OCI-LY7 (cell line): ENCODE results near the gene ZNF512. TPM values are rescaled to one million over a fixed set of nuclear protein-coding genes. Genes with fewer than 3 reads are reported as not detected.
"Not testable (repeated sequence)": the region's sequence is repeated elsewhere in the genome, so short reads cannot be mapped to it uniquely, and the experiment has no call there.

Source experiments
- BruUV-seq: library from RNA; stranded (reverse); fragments of 400-500 nt; replicated peaks from 2 replicates; lab custom pipeline; 2021; lab: Mats Ljungman, UMichigan
- CTCF ChIA-PET: fragments of 300-600 bp; sonication (Branson Sonifier 250); formaldehyde crosslinking; loops from one replicate; lab custom pipeline; 2022; ENCODE audit warnings: antibody characterized with exemption; ENCODE audit not compliant: unreplicated experiment; lab: Charles Lee
- POLR2A ChIA-PET: fragments of 300-600 bp; sonication (Branson Sonifier 250); formaldehyde crosslinking; loops from one replicate; lab custom pipeline; 2022; ENCODE audit warnings: antibody characterized with exemption; lab: Charles Lee
- DNase-seq: peaks from one replicate; pipeline ENCODE4 v3.0.0-alpha.2; 2015; ENCODE audit warnings: low spot score
- H2AFZ ChIP-seq: fragments of 200-600 bp; sonication (generic), shearing (Covaris generic); 2 replicates; pipeline ENCODE4 v1.6.1; 2014; ENCODE audit warnings: mild to moderate bottlenecking, antibody characterized with exemption, low read length, moderate library complexity
- H3K27ac ChIP-seq: fragments of 200-600 bp; sonication (generic); 2 replicates; pipeline ENCODE4 v1.5.1; 2014; ENCODE audit warnings: mixed run types, low read depth, mild to moderate bottlenecking, moderate library complexity, low read length, inconsistent platforms; ENCODE audit not compliant: poor library complexity, severe bottlenecking
- H3K36me3 ChIP-seq: fragments of 200-600 bp; sonication (generic); 2 replicates; pipeline ENCODE4 v1.6.1; 2014; ENCODE audit warnings: mild to moderate bottlenecking, antibody characterized with exemption, low read length, moderate library complexity, mixed read lengths; ENCODE audit not compliant: insufficient read depth
- H3K4me1 ChIP-seq: fragments of 200-600 bp; sonication (generic); 2 replicates; pipeline ENCODE4 v1.5.1; 2014; ENCODE audit warnings: mild to moderate bottlenecking, low read length; ENCODE audit not compliant: insufficient read depth, poor library complexity, severe bottlenecking
- H3K4me2 ChIP-seq: fragments of 200-600 bp; sonication (generic); 2 replicates; pipeline ENCODE4 v1.6.1; 2014; ENCODE audit warnings: mild to moderate bottlenecking, low read length
- H3K4me3 ChIP-seq: fragments of 200-600 bp; sonication (generic); 2 replicates; pipeline ENCODE4 v1.5.1; 2014; ENCODE audit warnings: mild to moderate bottlenecking, low read depth, low read length; ENCODE audit not compliant: poor library complexity, severe bottlenecking
- H3K79me2 ChIP-seq: fragments of 200-600 bp; sonication (generic); 2 replicates; pipeline ENCODE4 v1.6.1; 2016; ENCODE audit warnings: low read depth, mild to moderate bottlenecking, low read length, moderate library complexity, mixed read lengths; ENCODE audit not compliant: insufficient read depth
- H3K9me2 ChIP-seq: fragments of 200-600 bp; sonication (generic); 2 replicates; pipeline ENCODE4 v1.6.1; 2016; ENCODE audit warnings: mild to moderate bottlenecking, low read length, mixed read lengths; ENCODE audit not compliant: insufficient read depth
- H3K9me3 ChIP-seq: fragments of 200-600 bp; sonication (generic); 2 replicates; pipeline ENCODE4 v1.6.1; 2014; ENCODE audit warnings: mild to moderate bottlenecking, mixed run types, low read length, mixed read lengths
- H4K20me1 ChIP-seq: fragments of 200-600 bp; sonication (generic); 2 replicates; pipeline ENCODE4 v1.6.1; 2014; ENCODE audit warnings: mild to moderate bottlenecking, antibody characterized with exemption, low read length, moderate library complexity, mixed read lengths; ENCODE audit not compliant: insufficient read depth
- CTCF ChIP-seq: fragments of 200-600 bp; sonication (generic); conservative IDR thresholded peaks from 2 replicates; pipeline ENCODE4 v1.5.1; 2014; ENCODE audit warnings: mild to moderate bottlenecking, antibody characterized with exemption, low read length, moderate library complexity, mixed read lengths
- EZH2phosphoT487 ChIP-seq: fragments of 200-600 bp; sonication (generic); IDR thresholded peaks from 2 replicates; pipeline ENCODE4 v1.6.1; 2018; ENCODE audit warnings: low read depth, borderline replicate concordance, mild to moderate bottlenecking, mixed run types, antibody characterized with exemption, low read length, moderate library complexity, mixed read lengths
- intact Hi-C: fragments of 100-400 bp; cut with micrococcal nuclease; formaldehyde crosslinking; loops from one replicate; pipeline ENCODE4 v1.10.0; 2022; ENCODE audit not compliant: unreplicated experiment
- total RNA-seq, 2 experiments: library from RNA; depleted of rRNA in 1 of 2; stranded (reverse); fragments of >200 nt in 1 of 2; shearing (Covaris generic) in 1 of 2; gene quantifications; 2 replicates each; pipeline ENCODE4 v1.2.3, GENCODE V29; 2014 to 2022

ZNF512 gene
- total RNA-seq, 2 experiments from 2014 or later = 40.7 to 57.8 TPM

GRCh38 chr2:27588308-27588707, 5.5 kb downstream of the ZNF512 start:
- CTCF ChIA-PET = no interaction called here
- H3K36me3 ChIP-seq = peaks cover 62% of the 10 kb centered on the region
- intact Hi-C loops = no loop called here

GRCh38 chr2:27591745-27592144, 8.9 kb downstream of the ZNF512 start:
- peaks cover 82% of the 10 kb centered on the region for H3K79me2 ChIP-seq
- H3K9me2 ChIP-seq = no peaks in the 10 kb centered on the region
- peaks cover 3% of the 10 kb centered on the region; the same call in 1 of the 2 replicates for H4K20me1 ChIP-seq
- intact Hi-C loops = no loop called here
- H3K9me3 ChIP-seq = peaks cover 45% of the 10 kb centered on the region
- CTCF ChIA-PET = no interaction called here
- no TSS peak for BruUV-seq
- no peak overlapping the region for H3K4me3 ChIP-seq
- H3K36me3 ChIP-seq = peaks cover 84% of the 10 kb centered on the region
- H3K27ac ChIP-seq = no peak overlapping the region
- TF ChIP-seq EZH2phosphoT487 (no peak), CTCF (no peak)
- no peak for DNase-seq
- no peaks in the 10 kb centered on the region for H3K4me1 ChIP-seq
- POLR2A ChIA-PET = interaction anchor here (0.9 kb wide), 1 partner anchor 17 kb away, joined by 3 read pairs; no protein-coding TSS in a partner anchor
- no peak overlapping the region for H2AFZ ChIP-seq
- H3K4me2 ChIP-seq = no peak overlapping the region

More at GRCh38 chr2:27588308-27588707, 5.5 kb downstream of the ZNF512 start:
- no peak for DNase-seq
- POLR2A ChIA-PET = no interaction called here
- no peak overlapping the region for H3K27ac ChIP-seq
- H3K4me3 ChIP-seq = no peak overlapping the region
- no peaks in the 10 kb centered on the region for H3K9me2 ChIP-seq
- H3K4me2 ChIP-seq = no peak overlapping the region
- H4K20me1 ChIP-seq = peaks cover 9% of the 10 kb centered on the region; the same call in 1 of the 2 replicates
- no TSS peak for BruUV-seq
- H3K4me1 ChIP-seq = peaks cover 23% of the 10 kb centered on the region
- no peak overlapping the region for H2AFZ ChIP-seq
- H3K9me3 ChIP-seq = peaks cover 29% of the 10 kb centered on the region
- TF ChIP-seq EZH2phosphoT487 = no peak
- H3K79me2 ChIP-seq = peaks cover 99% of the 10 kb centered on the region

- no peak overlapping the region for H2AFZ ChIP-seq
- H3K9me3 ChIP-seq = peaks cover 48% of the 10 kb centered on the region
- no peaks in the 10 kb centered on the region for H3K9me2 ChIP-seq
- DNase-seq = no peak
- intact Hi-C loops = no loop called here
- TF ChIP-seq CTCF (no peak), EZH2phosphoT487 (no peak)
- H3K27ac ChIP-seq = no peak overlapping the region
- CTCF ChIA-PET = no interaction called here
- no peak overlapping the region for H3K4me2 ChIP-seq
- H3K79me2 ChIP-seq = peaks cover 81% of the 10 kb centered on the region
- peaks cover 83% of the 10 kb centered on the region for H3K36me3 ChIP-seq
- peaks cover 3% of the 10 kb centered on the region; the same call in 1 of the 2 replicates for H4K20me1 ChIP-seq
- BruUV-seq = no TSS peak
- H3K4me1 ChIP-seq = no peaks in the 10 kb centered on the region
- no peak overlapping the region for H3K4me3 ChIP-seq
- POLR2A ChIA-PET = interaction anchor here (0.6 to 1.2 kb wide), 3 partner anchors 11 to 246 kb away, joined by 3 to 8 read pairs (median 3); no protein-coding TSS in a partner anchor
Measured at GRCh38 chr2:27593240-27593639, 10.4 kb downstream of the ZNF512 start.

GRCh38 chr2:27594020-27594703, 11.3 kb downstream of the ZNF512 start:
- H3K36me3 ChIP-seq = peaks cover 79% of the 10 kb centered on the region
- H4K20me1 ChIP-seq, DNase-seq, BruUV-seq, H3K4me3 ChIP-seq, CTCF ChIA-PET, H3K4me1 ChIP-seq, H3K27ac ChIP-seq, H3K4me2 ChIP-seq, H3K9me2 ChIP-seq, H2AFZ ChIP-seq, POLR2A ChIA-PET, intact Hi-C loops: not testable (repeated sequence)
- H3K79me2 ChIP-seq = peaks cover 75% of the 10 kb centered on the region
- H3K9me3 ChIP-seq = peaks cover 39% of the 10 kb centered on the region

- peaks cover 66% of the 10 kb centered on the region for H3K79me2 ChIP-seq
- intact Hi-C loops, CTCF ChIA-PET: not testable (repeated sequence)
Measured at GRCh38 chr2:27595412-27595811, 12.6 kb downstream of the ZNF512 start.

More at GRCh38 chr2:27595412-27595811, 12.6 kb downstream of the ZNF512 start:
- H3K9me2 ChIP-seq, H3K27ac ChIP-seq, H3K4me2 ChIP-seq, H2AFZ ChIP-seq, DNase-seq, H4K20me1 ChIP-seq, H3K4me3 ChIP-seq, H3K4me1 ChIP-seq, BruUV-seq: not testable (repeated sequence)
- POLR2A ChIA-PET = interaction anchor here (0.6 kb wide), 2 partner anchors 33 to 35 kb away, joined by 5 read pairs; no protein-coding TSS in a partner anchor
- H3K36me3 ChIP-seq = peaks cover 81% of the 10 kb centered on the region
- H3K9me3 ChIP-seq = peaks cover 27% of the 10 kb centered on the region
